ENCODE measurements around the gene MAN2A2.

MAN2A2 gene

DNA sequence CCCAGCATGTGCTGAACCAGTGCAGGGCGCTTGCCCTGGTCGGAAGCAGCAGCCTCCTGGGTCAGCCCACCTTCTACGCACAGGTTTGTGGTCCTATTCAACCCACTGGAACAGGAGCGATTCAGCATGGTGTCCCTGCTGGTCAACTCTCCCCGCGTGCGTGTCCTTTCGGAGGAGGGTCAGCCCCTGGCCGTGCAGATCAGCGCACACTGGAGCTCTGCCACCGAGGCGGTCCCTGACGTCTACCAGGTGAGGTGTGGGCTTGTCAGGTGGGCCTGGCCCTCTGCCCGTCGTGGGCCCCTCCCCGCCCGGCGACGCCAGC lies 8.2 kb downstream of the MAN2A2 start:
- Histone ChIP-seq H3K79me1 (replicated peaks; ENCODE audit: low read length, poor library complexity, severe bottlenecking) (no peaks in the 10 kb centered on the region), H2AK5ac (ENCODE audit: low read length, severe bottlenecking) (no peak overlapping the region), H2BK12ac (ENCODE audit: low read length in 2 of 2) (no peak overlapping the region), H3K23ac (ENCODE audit: low read length in 2 of 2) (no peak overlapping the region), H3K4me1 (ENCODE audit: control insufficient read depth, insufficient read depth, low read depth, low read length) (peaks cover 14% of the 10 kb centered on the region), H2AFZ (ENCODE audit: low read depth, low read length) (no peak overlapping the region), H3K4ac (ENCODE audit: low read depth in 1 of 2, low read length in 2 of 2) (no peak overlapping the region), H2BK5ac (ENCODE audit: low read depth, low read length, poor library complexity, severe bottlenecking) (no peak overlapping the region), H3K4me2 (ENCODE audit: low read length, poor library complexity, severe bottlenecking) (no peak overlapping the region), H4K8ac (ENCODE audit: low read length) (no peak overlapping the region), H4K91ac (ENCODE audit: low read length) (no peak overlapping the region), H3K9ac (ENCODE audit: low read length) (no peak overlapping the region), H3K18ac (ENCODE audit: low read depth in 1 of 2, low read length in 2 of 2) (no peak overlapping the region), H3K36me3 (ENCODE audit: control insufficient read depth in 1 of 2, insufficient read depth in 2 of 2, low read depth in 1 of 2, low read length in 2 of 2) (peaks cover 69 to 79% of the 10 kb centered on the region in 2 experiments), H3K4me3 (ENCODE audit: insufficient read depth in 1 of 2, low read depth in 1 of 2, low read length in 2 of 2) (no peak overlapping the region), H2BK15ac (ENCODE audit: low read depth, poor library complexity, severe bottlenecking) (no peak overlapping the region), H3K14ac (ENCODE audit: low read length in 2 of 2) (no peak overlapping the region), H3K27ac (ENCODE audit: low read length, poor library complexity, severe bottlenecking) (no peak overlapping the region), H3K9me3 (ENCODE audit: control insufficient read depth, low read length) (no peaks in the 10 kb centered on the region), H3K27me3 (ENCODE audit: control insufficient read depth in 1 of 2, insufficient read depth in 1 of 2, low read length in 2 of 2) (no peaks in the 10 kb centered on the region), H2BK120ac (ENCODE audit: low read depth, low read length) (no peak overlapping the region)
- no peak for DNase-seq
- 92% methylated on average over 19 of the region's 19 CpGs for WGBS

DNA sequence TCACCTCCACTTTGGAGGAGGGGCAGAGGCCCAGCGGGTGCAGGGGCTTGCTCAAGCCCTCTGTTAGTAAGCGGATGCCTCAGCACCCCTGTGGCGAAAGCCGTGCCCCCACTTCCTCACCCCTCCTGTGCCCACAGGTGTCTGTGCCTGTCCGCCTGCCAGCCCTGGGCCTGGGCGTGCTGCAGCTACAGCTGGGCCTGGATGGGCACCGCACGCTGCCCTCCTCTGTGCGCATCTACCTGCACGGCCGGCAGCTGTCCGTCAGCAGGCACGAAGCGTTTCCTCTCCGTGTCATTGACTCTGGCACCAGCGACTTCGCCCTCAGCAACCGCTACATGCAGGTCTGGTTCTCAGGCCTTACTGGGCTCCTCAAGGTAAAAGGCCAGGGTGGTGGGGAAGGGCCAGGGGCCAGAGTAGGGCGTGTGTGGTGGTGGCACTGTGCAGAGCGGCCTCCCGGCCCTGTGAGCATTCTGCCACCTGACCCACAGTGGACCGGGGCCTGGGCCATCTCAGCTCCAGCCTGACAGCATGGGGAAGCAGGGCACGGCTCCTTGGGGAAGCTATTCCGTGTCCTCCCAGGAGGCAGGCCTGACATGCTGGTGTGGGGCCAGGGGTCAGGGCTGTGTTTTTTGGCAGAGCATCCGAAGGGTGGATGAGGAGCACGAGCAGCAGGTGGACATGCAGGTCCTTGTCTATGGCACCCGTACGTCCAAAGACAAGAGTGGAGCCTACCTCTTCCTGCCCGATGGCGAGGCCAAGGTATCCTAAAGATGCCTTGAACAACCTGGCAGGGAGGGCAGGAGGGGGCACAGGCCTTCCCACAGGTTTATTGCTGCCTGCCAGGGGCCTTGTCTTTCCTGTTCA lies 9.0 kb downstream of the MAN2A2 start:
- Histone ChIP-seq H2BK120ac (ENCODE audit: low read depth, low read length) (no peak overlapping the region), H3K9ac (ENCODE audit: low read length) (no peak overlapping the region), H3K4me2 (ENCODE audit: low read length, poor library complexity, severe bottlenecking) (no peak overlapping the region), H2AFZ (ENCODE audit: low read depth, low read length) (no peak overlapping the region), H3K79me1 (replicated peaks; ENCODE audit: low read length, poor library complexity, severe bottlenecking) (no peaks in the 10 kb centered on the region), H3K27ac (ENCODE audit: low read length, poor library complexity, severe bottlenecking) (no peak overlapping the region), H4K8ac (ENCODE audit: low read length) (no peak overlapping the region), H2BK15ac (ENCODE audit: low read depth, poor library complexity, severe bottlenecking) (no peak overlapping the region), H2BK5ac (ENCODE audit: low read depth, low read length, poor library complexity, severe bottlenecking) (no peak overlapping the region), H3K27me3 (ENCODE audit: control insufficient read depth in 1 of 2, insufficient read depth in 1 of 2, low read length in 2 of 2) (no peaks in the 10 kb centered on the region), H2BK12ac (ENCODE audit: low read length in 2 of 2) (no peak overlapping the region), H3K14ac (ENCODE audit: low read length in 2 of 2) (no peak overlapping the region), H3K4ac (ENCODE audit: low read depth in 1 of 2, low read length in 2 of 2) (no peak overlapping the region), H3K9me3 (ENCODE audit: control insufficient read depth, low read length) (no peaks in the 10 kb centered on the region), H3K23ac (ENCODE audit: low read length in 2 of 2) (no peak overlapping the region), H3K4me3 (ENCODE audit: insufficient read depth in 1 of 2, low read depth in 1 of 2, low read length in 2 of 2) (no peak overlapping the region), H3K36me3 (ENCODE audit: control insufficient read depth in 1 of 2, insufficient read depth in 2 of 2, low read depth in 1 of 2, low read length in 2 of 2) (peaks cover 63 to 79% of the 10 kb centered on the region in 2 experiments), H4K91ac (ENCODE audit: low read length) (no peak overlapping the region), H3K18ac (ENCODE audit: low read depth in 1 of 2, low read length in 2 of 2) (no peak overlapping the region), H2AK5ac (ENCODE audit: low read length, severe bottlenecking) (no peak overlapping the region), H3K4me1 (ENCODE audit: control insufficient read depth, insufficient read depth, low read depth, low read length) (peaks cover 17% of the 10 kb centered on the region)
- WGBS, result 96% methylated on average over 30 of the region's 30 CpGs
- DNase-seq, result no peak

DNA sequence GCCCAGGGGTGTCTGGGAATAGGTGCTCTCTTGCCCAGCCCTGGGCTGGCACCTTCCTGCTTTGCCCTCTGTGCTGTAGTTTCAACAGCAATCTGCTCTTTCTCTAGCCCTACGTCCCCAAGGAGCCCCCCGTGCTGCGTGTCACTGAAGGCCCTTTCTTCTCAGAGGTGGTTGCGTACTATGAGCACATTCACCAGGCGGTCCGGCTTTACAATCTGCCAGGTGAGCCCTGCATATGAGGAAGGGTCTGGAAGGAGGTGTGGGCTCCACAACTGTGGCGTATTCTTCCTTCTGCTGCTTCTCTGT lies 9.6 kb downstream of the MAN2A2 start:
- Histone ChIP-seq H3K4me1 (ENCODE audit: control insufficient read depth, insufficient read depth, low read depth, low read length) (peaks cover 17% of the 10 kb centered on the region), H2BK15ac (ENCODE audit: low read depth, poor library complexity, severe bottlenecking) (no peak overlapping the region), H2BK5ac (ENCODE audit: low read depth, low read length, poor library complexity, severe bottlenecking) (no peak overlapping the region), H3K79me1 (replicated peaks; ENCODE audit: low read length, poor library complexity, severe bottlenecking) (no peaks in the 10 kb centered on the region), H3K4me2 (ENCODE audit: low read length, poor library complexity, severe bottlenecking) (no peak overlapping the region), H3K18ac (ENCODE audit: low read depth in 1 of 2, low read length in 2 of 2) (no peak overlapping the region), H3K23ac (ENCODE audit: low read length in 2 of 2) (no peak overlapping the region), H2AK5ac (ENCODE audit: low read length, severe bottlenecking) (no peak overlapping the region), H3K27me3 (ENCODE audit: control insufficient read depth in 1 of 2, insufficient read depth in 1 of 2, low read length in 2 of 2) (no peaks in the 10 kb centered on the region), H2BK120ac (ENCODE audit: low read depth, low read length) (no peak overlapping the region), H2AFZ (ENCODE audit: low read depth, low read length) (no peak overlapping the region), H3K9me3 (ENCODE audit: control insufficient read depth, low read length) (no peaks in the 10 kb centered on the region), H3K9ac (ENCODE audit: low read length) (no peak overlapping the region), H4K91ac (ENCODE audit: low read length) (no peak overlapping the region), H3K36me3 (ENCODE audit: control insufficient read depth in 1 of 2, insufficient read depth in 2 of 2, low read depth in 1 of 2, low read length in 2 of 2) (peaks cover 64 to 84% of the 10 kb centered on the region in 2 experiments), H4K8ac (ENCODE audit: low read length) (no peak overlapping the region), H3K14ac (ENCODE audit: low read length in 2 of 2) (no peak overlapping the region), H3K4me3 (ENCODE audit: insufficient read depth in 1 of 2, low read depth in 1 of 2, low read length in 2 of 2) (no peak overlapping the region), H2BK12ac (ENCODE audit: low read length in 2 of 2) (no peak overlapping the region), H3K27ac (ENCODE audit: low read length, poor library complexity, severe bottlenecking) (no peak overlapping the region), H3K4ac (ENCODE audit: low read depth in 1 of 2, low read length in 2 of 2) (no peak overlapping the region)
- no peak for DNase-seq
- 98% methylated on average over 7 of the region's 7 CpGs for WGBS

DNA sequence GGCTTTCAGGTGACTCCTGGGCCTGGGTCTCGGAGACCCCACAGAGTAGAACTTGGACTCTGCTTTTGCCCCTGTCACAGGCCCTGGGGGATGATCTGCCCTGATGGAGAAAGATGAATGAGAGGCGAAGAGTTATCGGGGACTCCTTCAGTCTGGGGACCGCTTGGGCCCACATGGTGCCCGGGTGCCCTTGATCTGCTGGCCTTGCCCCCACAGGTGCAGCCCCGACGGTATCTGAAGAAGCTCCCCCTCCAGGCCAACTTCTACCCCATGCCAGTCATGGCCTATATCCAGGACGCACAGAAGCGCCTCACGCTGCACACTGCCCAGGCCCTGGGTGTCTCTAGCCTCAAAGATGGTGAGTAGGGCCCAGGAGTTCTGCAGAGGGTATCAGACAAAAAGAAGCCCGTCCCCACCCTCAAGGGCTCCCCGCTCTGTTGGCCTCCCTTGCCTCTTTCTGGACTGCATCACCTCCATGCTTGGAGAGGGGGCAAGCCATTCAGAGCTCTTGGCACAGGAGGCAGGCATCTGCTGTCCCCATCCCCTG lies 10.4 kb downstream of the MAN2A2 start:
- Histone ChIP-seq H3K4ac (ENCODE audit: low read depth in 1 of 2, low read length in 2 of 2) (no peak overlapping the region), H3K14ac (ENCODE audit: low read length in 2 of 2) (no peak overlapping the region), H3K18ac (ENCODE audit: low read depth in 1 of 2, low read length in 2 of 2) (no peak overlapping the region), H3K23ac (ENCODE audit: low read length in 2 of 2) (no peak overlapping the region), H2BK15ac (ENCODE audit: low read depth, poor library complexity, severe bottlenecking) (no peak overlapping the region), H2BK12ac (ENCODE audit: low read length in 2 of 2) (no peak overlapping the region), H3K27ac (ENCODE audit: low read length, poor library complexity, severe bottlenecking) (no peak overlapping the region), H4K8ac (ENCODE audit: low read length) (no peak overlapping the region), H3K4me2 (ENCODE audit: low read length, poor library complexity, severe bottlenecking) (no peak overlapping the region), H2BK5ac (ENCODE audit: low read depth, low read length, poor library complexity, severe bottlenecking) (no peak overlapping the region), H3K4me1 (ENCODE audit: control insufficient read depth, insufficient read depth, low read depth, low read length) (peaks cover 17% of the 10 kb centered on the region), H3K9me3 (ENCODE audit: control insufficient read depth, low read length) (no peaks in the 10 kb centered on the region), H4K91ac (ENCODE audit: low read length) (no peak overlapping the region), H2AFZ (ENCODE audit: low read depth, low read length) (no peak overlapping the region), H2BK120ac (ENCODE audit: low read depth, low read length) (no peak overlapping the region), H3K79me1 (replicated peaks; ENCODE audit: low read length, poor library complexity, severe bottlenecking) (no peaks in the 10 kb centered on the region), H3K36me3 (ENCODE audit: control insufficient read depth in 1 of 2, insufficient read depth in 2 of 2, low read depth in 1 of 2, low read length in 2 of 2) (peaks cover 72 to 91% of the 10 kb centered on the region in 2 experiments), H3K9ac (ENCODE audit: low read length) (no peak overlapping the region), H2AK5ac (ENCODE audit: low read length, severe bottlenecking) (no peak overlapping the region), H3K27me3 (ENCODE audit: control insufficient read depth in 1 of 2, insufficient read depth in 1 of 2, low read length in 2 of 2) (no peaks in the 10 kb centered on the region), H3K4me3 (ENCODE audit: insufficient read depth in 1 of 2, low read depth in 1 of 2, low read length in 2 of 2) (no peak overlapping the region)
- no peak for DNase-seq
- WGBS, result 96% methylated on average over 12 of the region's 12 CpGs

Data from mesenchymal stem cell (in vitro differentiated cells and primary cell).